ENCODE data around the gene BDH1.
"Not testable (repeated sequence)": the region's sequence is repeated elsewhere in the genome, so short reads cannot be mapped to it uniquely, and the experiment has no call there.

Gene BDH1

DNA sequence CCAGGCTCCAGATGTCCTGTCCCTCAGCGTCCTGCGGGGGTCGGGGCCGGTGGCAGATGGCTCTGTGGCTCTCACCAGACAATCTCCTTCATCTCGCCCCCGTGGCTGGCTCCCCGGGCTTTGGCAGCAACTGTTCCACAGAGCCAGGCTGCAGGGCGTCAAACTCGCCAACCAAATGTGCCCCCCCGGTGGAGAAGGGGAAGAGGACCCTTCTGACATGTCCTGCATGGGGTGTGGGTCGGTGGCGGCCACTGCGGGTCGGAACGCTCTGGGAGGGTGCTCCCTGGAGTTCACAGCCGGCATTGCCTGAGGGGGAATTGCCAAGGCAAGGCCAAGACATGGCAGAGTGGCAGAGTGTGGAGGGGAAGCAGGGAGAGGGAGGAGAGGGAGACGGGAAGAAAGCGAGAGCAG lies 36.0 kb downstream of the BDH1 start:
- TF ChIP-seq, protein P1, sequence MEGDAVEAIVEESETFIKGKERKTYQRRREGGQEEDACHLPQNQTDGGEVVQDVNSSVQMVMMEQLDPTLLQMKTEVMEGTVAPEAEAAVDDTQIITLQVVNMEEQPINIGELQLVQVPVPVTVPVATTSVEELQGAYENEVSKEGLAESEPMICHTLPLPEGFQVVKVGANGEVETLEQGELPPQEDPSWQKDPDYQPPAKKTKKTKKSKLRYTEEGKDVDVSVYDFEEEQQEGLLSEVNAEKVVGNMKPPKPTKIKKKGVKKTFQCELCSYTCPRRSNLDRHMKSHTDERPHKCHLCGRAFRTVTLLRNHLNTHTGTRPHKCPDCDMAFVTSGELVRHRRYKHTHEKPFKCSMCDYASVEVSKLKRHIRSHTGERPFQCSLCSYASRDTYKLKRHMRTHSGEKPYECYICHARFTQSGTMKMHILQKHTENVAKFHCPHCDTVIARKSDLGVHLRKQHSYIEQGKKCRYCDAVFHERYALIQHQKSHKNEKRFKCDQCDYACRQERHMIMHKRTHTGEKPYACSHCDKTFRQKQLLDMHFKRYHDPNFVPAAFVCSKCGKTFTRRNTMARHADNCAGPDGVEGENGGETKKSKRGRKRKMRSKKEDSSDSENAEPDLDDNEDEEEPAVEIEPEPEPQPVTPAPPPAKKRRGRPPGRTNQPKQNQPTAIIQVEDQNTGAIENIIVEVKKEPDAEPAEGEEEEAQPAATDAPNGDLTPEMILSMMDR (IDR thresholded peaks at IDR 0.05; ENCODE audit: low read length, missing control alignments) = no peak
- H3K4me3 ChIP-seq (replicated peaks; ENCODE audit: low read depth, low read length) = no peak overlapping the region
- DNase-seq (ENCODE audit: low read depth) = no peak

DNA sequence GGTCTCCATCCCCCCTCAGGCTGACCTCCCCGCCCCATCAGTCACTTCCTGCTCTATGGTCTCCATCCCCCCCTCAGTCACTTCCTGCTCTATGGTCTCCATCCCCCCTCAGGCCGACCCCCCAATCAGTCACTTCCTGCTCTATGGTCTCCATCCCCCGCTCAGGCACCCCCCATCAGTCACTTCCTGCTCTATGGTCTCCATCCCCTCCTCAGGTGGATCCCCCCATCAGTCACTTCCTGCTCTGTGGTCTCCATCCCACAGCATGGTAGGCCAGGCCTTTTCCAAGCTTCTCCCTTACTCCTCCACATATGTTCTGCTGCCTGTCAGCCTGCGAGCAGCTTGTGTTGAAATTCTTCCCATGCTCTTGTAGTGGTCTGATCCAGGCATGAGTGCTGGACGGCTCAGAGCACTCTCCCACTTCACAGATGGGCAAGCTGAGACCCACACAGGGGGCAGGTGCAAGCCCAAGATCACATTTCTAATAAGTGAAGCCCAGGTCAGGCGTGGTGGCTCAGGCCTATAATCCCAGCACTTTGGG lies 36.8 kb downstream of the BDH1 start:
- no peak overlapping the region for H3K4me3 ChIP-seq (replicated peaks; ENCODE audit: low read depth, low read length)
- TF ChIP-seq, protein P1 (IDR thresholded peaks at IDR 0.05; ENCODE audit: low read length, missing control alignments) = no peak
- DNase-seq (ENCODE audit: low read depth) = peak; percentile 28

DNA sequence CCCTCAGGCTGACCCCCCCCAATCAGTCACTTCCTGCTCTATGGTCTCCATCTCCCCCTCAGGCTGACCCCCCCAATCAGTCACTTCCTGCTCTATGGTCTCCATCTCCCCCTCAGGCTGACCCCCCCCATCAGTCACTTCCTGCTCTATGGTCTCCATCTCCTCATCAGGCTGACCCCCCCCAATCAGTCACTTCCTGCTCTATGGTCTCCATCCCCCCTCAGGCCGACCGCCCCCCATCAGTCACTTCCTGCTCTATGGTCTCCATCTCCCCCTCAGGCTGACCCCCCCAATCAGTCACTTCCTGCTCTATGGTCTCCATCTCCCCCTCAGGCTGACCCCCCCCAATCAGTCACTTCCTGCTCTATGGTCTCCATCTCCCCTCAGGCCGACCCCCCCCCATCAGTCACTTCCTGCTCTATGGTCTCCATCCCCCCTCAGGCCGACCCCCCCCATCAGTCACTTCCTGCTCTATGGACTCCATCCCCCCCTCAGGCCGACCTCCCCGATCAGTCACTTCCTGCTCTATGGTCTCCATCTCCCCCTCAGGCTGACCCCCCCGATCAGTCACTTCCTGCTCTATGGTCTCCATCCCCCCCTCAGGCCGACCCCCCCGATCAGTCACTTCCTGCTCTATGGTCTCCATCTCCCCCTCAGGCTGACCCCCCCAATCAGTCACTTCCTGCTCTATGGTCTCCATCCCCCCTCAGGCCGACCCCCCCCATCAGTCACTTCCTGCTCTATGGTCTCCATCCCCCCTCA lies 37.7 kb downstream of the BDH1 start:
- not testable (repeated sequence) for DNase-seq (ENCODE audit: low read depth); H3K4me3 ChIP-seq (replicated peaks; ENCODE audit: low read depth, low read length)

DNA sequence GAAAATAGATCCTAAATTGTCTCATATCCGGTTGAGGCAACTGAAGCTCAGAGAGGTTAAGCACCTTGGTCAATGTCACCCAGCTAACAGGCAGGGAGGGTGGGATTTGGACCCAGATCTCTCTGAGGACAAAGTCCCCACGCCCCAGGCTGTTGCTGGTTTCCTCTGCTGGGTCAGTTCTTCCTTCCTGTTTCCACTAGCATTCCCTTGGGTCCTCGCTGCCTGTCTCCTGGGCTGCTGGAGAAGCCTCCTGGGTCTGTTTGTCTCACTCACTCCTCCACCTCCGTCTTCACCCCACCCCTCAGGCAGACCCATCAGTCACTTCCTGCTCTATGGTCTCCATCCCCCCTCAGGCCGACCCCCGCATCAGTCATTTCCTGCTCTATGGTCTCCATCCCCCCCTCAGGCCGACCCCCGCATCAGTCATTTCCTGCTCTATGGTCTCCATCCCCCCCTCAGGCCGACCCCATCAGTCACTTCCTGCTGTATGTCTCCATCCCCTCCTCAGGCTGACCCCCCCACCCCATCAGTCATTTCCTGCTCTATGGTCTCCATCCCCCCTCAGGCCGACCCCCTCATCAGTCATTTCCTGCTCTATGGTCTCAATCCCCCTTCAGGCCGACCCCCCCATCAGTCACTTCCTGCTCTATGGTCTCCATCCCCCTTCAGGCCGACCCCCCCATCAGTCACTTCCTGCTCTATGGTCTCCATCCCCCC lies 38.7 kb downstream of the BDH1 start:
- DNase-seq (ENCODE audit: low read depth) = peak; percentile 19
- not testable (repeated sequence) for H3K4me3 ChIP-seq (replicated peaks; ENCODE audit: low read depth, low read length)

DNA sequence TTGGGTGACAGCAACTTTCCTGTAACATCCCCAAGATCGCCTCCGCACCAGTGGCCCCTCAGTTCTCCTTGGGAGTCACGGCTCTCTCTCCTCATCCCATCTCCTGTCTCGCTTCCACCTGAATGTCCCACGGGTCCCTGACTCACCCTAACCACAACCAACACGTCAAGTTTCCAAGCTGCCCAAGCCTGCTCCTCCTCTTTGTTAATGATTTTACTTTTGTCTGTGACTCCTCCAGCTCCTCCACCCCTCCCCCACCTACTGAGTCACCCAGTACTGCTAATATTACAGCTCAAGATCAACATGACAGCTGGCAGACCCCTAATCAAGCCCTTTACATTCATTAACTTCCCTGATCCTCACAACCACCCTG lies 39.3 kb downstream of the BDH1 start:
- DNase-seq (ENCODE audit: low read depth) = peak; percentile 73
- TF ChIP-seq, protein P1 (IDR thresholded peaks at IDR 0.05; ENCODE audit: low read length, missing control alignments) = no peak
- no peak overlapping the region for H3K4me3 ChIP-seq (replicated peaks; ENCODE audit: low read depth, low read length)

DNA sequence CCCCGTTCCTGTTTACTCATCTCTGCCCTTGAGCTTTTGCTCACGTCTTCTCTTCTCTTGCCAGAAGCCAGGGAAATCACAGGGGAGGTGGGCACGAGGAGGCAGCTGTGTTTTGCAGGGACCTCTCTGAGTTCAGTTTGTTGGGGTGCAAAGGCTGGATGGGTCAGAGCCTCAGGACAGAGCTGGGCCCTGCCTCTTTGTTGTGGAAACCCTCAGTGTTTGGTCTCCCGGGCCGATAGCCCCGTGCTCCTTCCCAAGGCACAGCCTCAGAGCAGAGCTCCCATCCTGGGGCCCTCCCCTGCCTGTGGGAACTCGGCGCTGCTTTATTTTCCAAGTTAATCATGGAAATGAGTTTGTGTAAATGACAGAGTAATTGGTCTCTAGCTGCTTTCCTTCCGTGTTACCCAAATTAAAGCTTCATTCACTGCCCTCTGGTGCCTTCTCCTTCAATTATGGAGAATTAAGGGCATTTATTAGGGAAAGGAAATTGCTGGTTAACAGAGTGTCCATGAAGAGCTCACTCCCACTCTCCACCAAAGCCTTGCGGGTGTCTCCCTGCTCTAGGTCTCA lies 40.9 kb downstream of the BDH1 start:
- no peak for DNase-seq (ENCODE audit: low read depth)
- H3K4me3 ChIP-seq (replicated peaks; ENCODE audit: low read depth, low read length) = no peak overlapping the region
- TF ChIP-seq, protein P1 (IDR thresholded peaks at IDR 0.05; ENCODE audit: low read length, missing control alignments) = no peak

DNA sequence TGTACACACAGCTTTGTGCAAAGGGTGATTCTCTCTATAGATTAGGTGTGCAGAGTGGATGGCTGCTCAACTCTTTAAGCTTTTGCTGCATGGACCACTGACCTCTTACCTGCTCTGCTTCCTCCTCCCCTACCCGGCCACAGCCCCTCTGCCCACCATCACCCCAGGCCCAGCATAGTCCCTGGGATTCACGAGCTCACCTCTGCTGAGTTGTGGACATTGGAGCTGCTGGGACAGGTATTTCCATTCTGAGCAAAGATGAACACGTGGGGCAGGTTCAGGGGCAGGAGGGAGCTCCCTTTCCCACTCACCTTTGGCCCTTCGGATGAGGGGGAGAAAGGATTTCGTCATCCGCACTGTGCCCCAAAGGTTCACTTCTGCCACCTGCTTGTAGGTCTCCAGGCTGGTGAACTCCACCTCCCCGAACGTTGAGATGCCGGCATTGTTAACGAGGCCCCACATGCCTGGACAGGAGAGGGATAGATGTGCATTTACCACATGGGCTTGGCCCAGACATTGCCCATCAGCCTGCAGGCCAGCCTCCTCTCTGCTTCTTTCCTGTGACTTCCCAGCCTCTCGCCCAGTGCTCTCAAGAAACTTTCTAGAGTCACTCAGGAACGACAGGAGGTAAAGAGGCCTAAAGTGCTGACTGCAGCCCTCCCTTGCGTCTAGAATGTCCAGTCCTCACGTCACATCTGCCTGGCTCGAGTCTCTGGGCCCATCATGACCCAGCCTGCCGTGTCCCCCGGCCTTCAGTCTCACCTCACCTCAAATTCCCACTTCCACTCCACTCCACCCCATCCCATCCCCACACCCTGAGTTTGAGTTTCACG lies 41.6 kb downstream of the BDH1 start:
- H3K4me3 ChIP-seq (replicated peaks; ENCODE audit: low read depth, low read length) = no peak overlapping the region
- DNase-seq (ENCODE audit: low read depth) = no peak
- TF ChIP-seq, protein P1 (IDR thresholded peaks at IDR 0.05; ENCODE audit: low read length, missing control alignments) = no peak
